A549 (cell line): ENCODE results near the gene SF3A2. TPM values are rescaled to one million over a fixed set of nuclear protein-coding genes. Genes with fewer than 3 reads are reported as not detected.

Source experiments
- ATAC-seq, 2 experiments: fragments of 200-7000 bp in 1 of 2; fragments of >200 bp in 1 of 2; cut with Nextera tagmentation in 1 of 2; cut with Tn5 transposase in 1 of 2; 3 replicates each; pipeline versions ENCODE4 v1.8.0 to v1.9.1; 2018 to 2020; ENCODE audit warnings: mild to moderate bottlenecking in 1 of 2, moderate library complexity in 1 of 2
- CTCF ChIA-PET: fragments of 300-600 bp; sonication (Branson Sonifier 250); formaldehyde crosslinking; extraction: SDS; loops from one replicate; lab custom pipeline; 2021; ENCODE audit warnings: antibody characterized with exemption, inconsistent platforms; lab: Yijun Ruan, JAX
- POLR2A ChIA-PET: fragments of 350-600 bp; formaldehyde crosslinking; extraction: SDS; loops from one replicate; lab custom pipeline; 2021; ENCODE audit warnings: antibody characterized with exemption, inconsistent platforms; lab: Yijun Ruan, JAX
- DNase-seq, 2 experiments: peaks; one replicate each; pipeline versions ENCODE4 v3.0.0 to v3.0.0-alpha.2; 2011 to 2016; ENCODE audit warnings: low read depth in 1 of 2, low spot score in 1 of 2
- FAIRE-seq: peaks from 2 replicates; lab custom pipeline; 2011; peaks lifted over from hg19 to GRCh38; lab: Jason Lieb, UNC
- H3K27ac ChIP-seq, 2 experiments: fragments of >200 bp; sonication (Bioruptor Twin); formaldehyde crosslinking; 3 replicates each; pipeline ENCODE4 v1.5.1; 2016 to 2017
- H3K4me1 ChIP-seq: fragments of >200 bp; sonication (Bioruptor Twin); formaldehyde crosslinking; 3 replicates; pipeline ENCODE4 v1.6.1; 2016
- H3K4me2 ChIP-seq: fragments of >200 bp; sonication (Bioruptor Twin); formaldehyde crosslinking; 3 replicates; pipeline ENCODE4 v1.6.1; 2016
- H3K4me3 ChIP-seq: fragments of >200 bp; sonication (Bioruptor Twin); formaldehyde crosslinking; 3 replicates; pipeline ENCODE4 v1.5.1; 2016
- H3K9me3 ChIP-seq: fragments of >200 bp; sonication (Bioruptor Twin); formaldehyde crosslinking; 3 replicates; pipeline ENCODE4 v1.6.1; 2016
- CBX2 ChIP-seq: fragments of 200-600 bp; sonication (generic); IDR thresholded peaks from 2 replicates; pipeline ENCODE4 v1.6.1; 2016; ENCODE audit warnings: low read depth, mild to moderate bottlenecking, borderline replicate concordance
- CEBPB ChIP-seq, 2 experiments: fragments of >200 bp in 1 of 2; sonication (Bioruptor Twin) in 1 of 2; formaldehyde crosslinking in 1 of 2; IDR thresholded peaks; 2 replicates each; pipeline ENCODE4 v1.6.1; 2012 to 2016
- E2F6 ChIP-seq: IDR thresholded peaks from 2 replicates; pipeline ENCODE4 v1.6.1; 2012; ENCODE audit warnings: low read depth, borderline replicate concordance
- FOSB ChIP-seq: fragments of 250-450 bp; sonication (Bioruptor Pico); IDR thresholded peaks from 2 replicates; pipeline ENCODE4 v1.5.0; 2020; ENCODE audit warnings: mild to moderate bottlenecking, moderate library complexity
- HDAC2 ChIP-seq: fragments of 200-600 bp; sonication (generic); IDR thresholded peaks from 2 replicates; pipeline ENCODE4 v1.6.1; 2016
- HMGXB4 ChIP-seq: fragments of 250-450 bp; sonication (Bioruptor Pico); IDR thresholded peaks from 2 replicates; pipeline ENCODE4 v1.5.0; 2021; ENCODE audit warnings: mild to moderate bottlenecking, moderate library complexity, borderline replicate concordance
- HOXB13 ChIP-seq: fragments of 250-450 bp; sonication (Bioruptor Pico); IDR thresholded peaks from 2 replicates; pipeline ENCODE4 v1.5.0; 2020; ENCODE audit warnings: low read depth, mild to moderate bottlenecking, moderate library complexity
- MAFK ChIP-seq: fragments of 450-650 bp; IDR thresholded peaks from 2 replicates; pipeline ENCODE4 v1.6.1; 2014; ENCODE audit not compliant: partially characterized antibody
- NFE2L2 ChIP-seq: fragments of 150-350 bp; conservative IDR thresholded peaks from 2 replicates; pipeline ENCODE4 v1.6.1; 2014; ENCODE audit warnings: low read length
- PHF8 ChIP-seq: fragments of 200-600 bp; sonication (generic); IDR thresholded peaks from 2 replicates; pipeline ENCODE4 v1.6.1; 2016; ENCODE audit warnings: low read depth, mild to moderate bottlenecking, antibody characterized with exemption, moderate library complexity, borderline replicate concordance
- POLR2A ChIP-seq: IDR thresholded peaks from 2 replicates; pipeline ENCODE4 v1.6.1; 2012; ENCODE audit warnings: mild to moderate bottlenecking, low read length
- REST ChIP-seq: fragments of 200-600 bp; sonication (generic); IDR thresholded peaks from 2 replicates; pipeline ENCODE4 v1.6.1; 2016; ENCODE audit warnings: antibody characterized with exemption, mild to moderate bottlenecking, moderate library complexity
- RNF2 ChIP-seq: fragments of 200-600 bp; sonication (generic); IDR thresholded peaks from 2 replicates; pipeline ENCODE4 v1.6.1; 2016; ENCODE audit warnings: low read depth, mild to moderate bottlenecking, antibody characterized with exemption, moderate library complexity, borderline replicate concordance
- SMC3 ChIP-seq: fragments of >200 bp; sonication (Bioruptor Twin); formaldehyde crosslinking; IDR thresholded peaks from 3 replicates; pipeline ENCODE4 v1.6.1; 2018; ENCODE audit warnings: inconsistent platforms
- ZSCAN20 ChIP-seq: fragments of 250-450 bp; sonication (Bioruptor Pico); IDR thresholded peaks from 2 replicates; pipeline ENCODE4 v1.8.0; 2022; ENCODE audit warnings: mild to moderate bottlenecking, moderate library complexity
- WGBS: methylation state at CpG from one replicate; pipeline ENCODE4 v1.1.6; 2017; ENCODE audit errors: missing lambda C conversion rate; 5-methylcytosine and 5-hydroxymethylcytosine counted together
- polyA plus RNA-seq, 4 experiments: library from polyadenylated mRNA; depleted of rRNA in 3 of 4; stranded (reverse); fragments of >200 nt; fragmentation: RNase III in 1 of 4; extraction: RNeasy Plus Mini Kit Qiagen cat#74134 plus additional on column Dnase treatment in 1 of 4; gene quantifications; 2 replicates in 3 of 4; 3 replicates in 1 of 4; pipeline ENCODE4 v1.2.3, GENCODE V29; 2011 to 2017
- TF ChIP-seq, protein P1 (sequence below): fragments of >200 bp; sonication (Bioruptor Twin); formaldehyde crosslinking; IDR thresholded peaks from 3 replicates; pipeline ENCODE4 v1.5.1; 2016
- TF ChIP-seq, protein P2 (sequence below): fragments of >200 bp; sonication (Bioruptor Twin); formaldehyde crosslinking; IDR thresholded peaks from 2 replicates; pipeline ENCODE4 v1.6.1; 2016

The SF3A2 gene
- polyA plus RNA-seq, 2 of the 4 experiments (the other 2 are of a cell fraction) = 11.9 to 68.2 TPM

- Histone ChIP-seq H3K9me3 (no peaks in the 10 kb centered on the region), H3K4me2 (no peak overlapping the region), H3K4me1 (no peaks in the 10 kb centered on the region), H3K27ac (no peak overlapping the region), H3K4me3 (no peak overlapping the region)
- FAIRE-seq = no peak
- ChIA-PET POLR2A (no interaction called here), CTCF (interaction anchor here (1.0 kb wide), 1 partner anchor 37 kb away, joined by 3 read pairs; no protein-coding TSS in a partner anchor)
- ATAC-seq = no peak
- WGBS = 93% methylated on average over 18 of the region's 33 CpGs
- TF ChIP-seq FOSB (CRISPR knock-in tag) = no peak
- no peak for TF ChIP-seq REST
- TF ChIP-seq, protein P1, sequence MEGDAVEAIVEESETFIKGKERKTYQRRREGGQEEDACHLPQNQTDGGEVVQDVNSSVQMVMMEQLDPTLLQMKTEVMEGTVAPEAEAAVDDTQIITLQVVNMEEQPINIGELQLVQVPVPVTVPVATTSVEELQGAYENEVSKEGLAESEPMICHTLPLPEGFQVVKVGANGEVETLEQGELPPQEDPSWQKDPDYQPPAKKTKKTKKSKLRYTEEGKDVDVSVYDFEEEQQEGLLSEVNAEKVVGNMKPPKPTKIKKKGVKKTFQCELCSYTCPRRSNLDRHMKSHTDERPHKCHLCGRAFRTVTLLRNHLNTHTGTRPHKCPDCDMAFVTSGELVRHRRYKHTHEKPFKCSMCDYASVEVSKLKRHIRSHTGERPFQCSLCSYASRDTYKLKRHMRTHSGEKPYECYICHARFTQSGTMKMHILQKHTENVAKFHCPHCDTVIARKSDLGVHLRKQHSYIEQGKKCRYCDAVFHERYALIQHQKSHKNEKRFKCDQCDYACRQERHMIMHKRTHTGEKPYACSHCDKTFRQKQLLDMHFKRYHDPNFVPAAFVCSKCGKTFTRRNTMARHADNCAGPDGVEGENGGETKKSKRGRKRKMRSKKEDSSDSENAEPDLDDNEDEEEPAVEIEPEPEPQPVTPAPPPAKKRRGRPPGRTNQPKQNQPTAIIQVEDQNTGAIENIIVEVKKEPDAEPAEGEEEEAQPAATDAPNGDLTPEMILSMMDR = no peak
- TF ChIP-seq POLR2A = no peak
- TF ChIP-seq NFE2L2 = no peak
- DNase-seq = no peak
Measured at GRCh38 chr19:2210987-2211740, 25.5 kb upstream of the SF3A2 start.

DNA sequence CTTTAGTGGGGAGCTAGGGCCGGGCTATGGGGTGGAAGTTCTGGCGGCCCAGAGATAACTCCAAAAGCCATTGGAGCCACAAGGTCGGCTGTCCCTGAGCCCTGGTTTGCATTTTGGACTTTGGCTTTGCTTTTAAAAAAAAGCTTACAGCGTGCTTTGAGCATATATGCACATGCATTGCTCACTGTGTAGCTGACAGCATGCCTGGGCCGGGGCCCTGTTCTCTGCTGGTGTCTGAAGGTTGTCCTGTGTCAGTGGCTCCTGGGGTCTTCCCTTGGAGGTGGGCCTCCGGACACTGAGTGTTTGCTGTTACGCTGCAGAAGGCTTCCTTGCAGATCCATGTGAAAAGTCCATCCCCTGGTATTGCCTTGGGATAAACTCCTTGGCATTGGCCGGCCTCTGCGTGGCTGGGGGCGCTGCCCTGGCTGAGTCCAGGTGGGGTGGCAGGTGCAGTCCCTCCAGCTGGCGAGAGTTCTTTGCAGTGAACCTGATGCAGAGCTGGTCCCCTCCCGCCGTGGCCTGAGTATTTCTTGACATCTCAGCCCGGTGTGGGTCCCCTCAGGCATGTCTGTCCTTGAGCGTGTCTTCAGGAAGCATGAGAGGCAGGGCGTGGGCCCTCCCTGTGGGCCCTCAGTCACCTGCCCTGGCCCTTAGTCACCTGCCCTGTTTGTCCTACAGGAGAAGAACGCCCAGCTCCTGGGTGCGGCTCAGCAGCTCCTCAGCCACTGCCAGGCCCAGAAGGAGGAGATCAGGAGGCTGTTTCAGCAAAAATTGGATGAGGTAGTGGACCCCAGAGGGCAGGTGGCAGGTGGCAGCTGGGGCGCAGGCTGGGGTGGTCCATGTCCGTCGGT lies 23.5 kb upstream of the SF3A2 start:
- FAIRE-seq (no peak), ATAC-seq (no peak), DNase-seq (no peak)
- Histone ChIP-seq H3K4me3 (no peak overlapping the region), H3K4me1 (no peaks in the 10 kb centered on the region), H3K4me2 (no peak overlapping the region), H3K27ac (no peak overlapping the region), H3K9me3 (no peaks in the 10 kb centered on the region)
- 92% methylated on average over 7 of the region's 21 CpGs for WGBS
- ChIA-PET POLR2A (no interaction called here), CTCF (interaction anchor here (1.2 to 1.4 kb wide), 3 partner anchors 9 to 12 kb away, joined by 3 to 6 read pairs (median 4); no protein-coding TSS in a partner anchor)
- TF ChIP-seq HMGXB4 (CRISPR knock-in tag) (no peak), CEBPB (IDR thresholded peaks at IDR 0.05) (no peak), E2F6 (no peak), PHF8 (no peak)

DNA sequence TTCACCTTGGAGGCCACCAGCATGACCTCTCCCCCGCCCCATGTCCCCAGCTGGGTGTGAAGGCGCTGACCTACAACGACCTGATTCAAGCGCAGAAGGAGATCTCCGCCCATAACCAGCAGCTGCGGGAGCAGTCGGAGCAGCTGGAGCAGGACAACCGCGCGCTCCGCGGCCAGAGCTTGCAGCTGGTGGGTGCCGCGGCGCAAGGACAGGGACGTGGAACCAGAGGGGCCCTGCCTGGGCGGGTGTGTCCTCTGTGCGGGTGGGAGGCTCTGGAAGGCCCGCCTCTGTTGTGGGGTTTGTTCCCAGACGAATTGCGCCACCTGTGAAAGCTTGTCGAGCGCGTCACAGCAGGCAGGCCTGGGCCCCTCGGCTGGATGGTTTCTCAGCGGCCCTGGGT lies 22.8 kb upstream of the SF3A2 start:
- no peak overlapping the region for H3K4me3 ChIP-seq
- 93% methylated on average over 23 of the region's 26 CpGs for WGBS
- DNase-seq (no peak), FAIRE-seq (no peak), ATAC-seq (no peak)
- no peak overlapping the region for H3K27ac ChIP-seq
- no peaks in the 10 kb centered on the region for H3K4me1 ChIP-seq
- POLR2A ChIA-PET = no interaction called here
- TF ChIP-seq MAFK = no peak
- TF ChIP-seq HOXB13 (CRISPR knock-in tag) = no peak
- TF ChIP-seq ZSCAN20 = no peak
- TF ChIP-seq RNF2 = no peak
- no peak for TF ChIP-seq SMC3
- TF ChIP-seq REST = no peak
- TF ChIP-seq, protein P2, sequence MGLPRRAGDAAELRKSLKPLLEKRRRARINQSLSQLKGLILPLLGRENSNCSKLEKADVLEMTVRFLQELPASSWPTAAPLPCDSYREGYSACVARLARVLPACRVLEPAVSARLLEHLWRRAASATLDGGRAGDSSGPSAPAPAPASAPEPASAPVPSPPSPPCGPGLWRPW = no peak
- TF ChIP-seq CBX2 = no peak
- TF ChIP-seq HDAC2 = no peak
- no peak for TF ChIP-seq PHF8
- H3K4me2 ChIP-seq = no peak overlapping the region
- CTCF ChIA-PET = interaction anchor here (1.2 to 1.4 kb wide), 2 partner anchors 8 to 12 kb away, joined by 3 to 6 read pairs; no protein-coding TSS in a partner anchor
- no peaks in the 10 kb centered on the region for H3K9me3 ChIP-seq
